HCT116 (cell line): ENCODE data around the gene C16orf95. TPM values are rescaled to one million over a fixed set of nuclear protein-coding genes. Genes with fewer than 3 reads are reported as not detected.

ENCODE experiments used
- ATAC-seq: fragments of 200-7000 bp; cut with Tn5 transposase; 2 replicates; pipeline ENCODE4 v1.9.1; 2020; ENCODE audit warnings: mild to moderate bottlenecking, moderate library complexity
- BruUV-seq: library from RNA; stranded (reverse); fragments of 400-500 nt; replicated peaks from 2 replicates; lab custom pipeline; 2021; lab: Mats Ljungman, UMichigan
- CTCF ChIA-PET: fragments of 300-600 bp; sonication (Branson Sonifier 250); formaldehyde crosslinking; loops from one replicate; lab custom pipeline; 2021; ENCODE audit warnings: antibody characterized with exemption; lab: Charles Lee
- POLR2A ChIA-PET: fragments of 300-600, 350-600 bp; sonication (Branson Sonifier 250); formaldehyde crosslinking; loops from one replicate; lab custom pipeline; 2021; ENCODE audit warnings: antibody characterized with exemption; lab: Charles Lee
- RAD21 ChIA-PET, 2 experiments: fragments of 300-600 bp; sonication (Branson Sonifier 250); formaldehyde crosslinking; loops; one replicate each; lab custom pipeline; 2023; ENCODE audit warnings: low total read pairs in 2 of 2; ENCODE audit not compliant: uncharacterized antibody in 2 of 2, unreplicated experiment in 2 of 2, low non-redundant PET in 1 of 2; lab: Charles Lee
- DNase-seq: peaks from one replicate; pipeline ENCODE4 v3.0.0-alpha.2; 2010; ENCODE audit warnings: low read depth, low spot score
- H2AFZ ChIP-seq: fragments of 200-600 bp; shearing (Covaris generic), sonication (generic); 2 replicates; pipeline ENCODE4 v1.6.1; 2017; ENCODE audit warnings: low read depth, mixed run types, mixed read lengths, antibody characterized with exemption, low read length; ENCODE audit not compliant: poor library complexity, severe bottlenecking
- H3K27ac ChIP-seq: 2 replicates; pipeline ENCODE4 v1.5.1; 2012; ENCODE audit warnings: low read depth, low read length
- H3K27me3 ChIP-seq: fragments of 200-600 bp; sonication (generic); 2 replicates; pipeline ENCODE4 v1.6.1; 2016; ENCODE audit warnings: mixed run types, low read length, mixed read lengths; ENCODE audit not compliant: insufficient read depth
- H3K36me3 ChIP-seq, 2 experiments: fragments of 200-500 bp in 1 of 2; fragments of 200-600 bp in 1 of 2; sonication (Bioruptor generic) in 1 of 2; sonication (generic) in 1 of 2; 2 replicates each; pipeline versions ENCODE4 v1.5.1 to v1.6.1; 2014 to 2016; ENCODE audit warnings: low read length in 2 of 2, inconsistent platforms in 1 of 2, mixed read lengths in 1 of 2, mixed run types in 1 of 2; ENCODE audit not compliant: insufficient read depth in 2 of 2, control insufficient read depth in 1 of 2
- H3K4me1 ChIP-seq, 2 experiments: fragments of 200-600 bp in 1 of 2; sonication (generic) in 1 of 2; 2 replicates each; pipeline versions ENCODE4 v1.5.1 to v1.6.1; 2012 to 2017; ENCODE audit warnings: low read length in 2 of 2, inconsistent platforms in 1 of 2, mild to moderate bottlenecking in 1 of 2, mixed read lengths in 1 of 2, mixed run types in 1 of 2, moderate library complexity in 1 of 2; ENCODE audit not compliant: insufficient read depth in 2 of 2, control insufficient read depth in 1 of 2
- H3K4me2 ChIP-seq: fragments of 200-600 bp; sonication (generic); 2 replicates; pipeline ENCODE4 v1.6.1; 2017; ENCODE audit warnings: mixed run types, low read length, mixed read lengths
- H3K4me3 ChIP-seq, 2 experiments: fragments of 200-600 bp in 1 of 2; sonication (generic) in 1 of 2; replicated peaks in 1 of 2; 2 replicates each; pipeline ENCODE4 v1.5.1; 2011 to 2016; ENCODE audit warnings: low read length in 2 of 2, control low read depth in 1 of 2, low read depth in 1 of 2, mild to moderate bottlenecking in 1 of 2, mixed read lengths in 1 of 2, mixed run types in 1 of 2
- H3K79me2 ChIP-seq: fragments of 200-600 bp; sonication (generic); 2 replicates; pipeline ENCODE4 v1.6.1; 2017; ENCODE audit warnings: mild to moderate bottlenecking, mixed run types, low read length, moderate library complexity, mixed read lengths; ENCODE audit not compliant: insufficient read depth
- H3K9ac ChIP-seq: fragments of 200-600 bp; sonication (generic); 2 replicates; pipeline ENCODE4 v1.6.1; 2016; ENCODE audit warnings: low read length, mixed read lengths
- H3K9me2 ChIP-seq: fragments of 200-600 bp; sonication (generic), shearing (Covaris generic); 2 replicates; pipeline ENCODE4 v1.6.1; 2017; ENCODE audit warnings: mixed run types, mild to moderate bottlenecking, moderate library complexity; ENCODE audit not compliant: insufficient read depth
- H3K9me3 ChIP-seq, 2 experiments: fragments of 200-500 bp in 1 of 2; fragments of 200-600 bp in 1 of 2; sonication (Bioruptor generic) in 1 of 2; sonication (generic) in 1 of 2; 2 replicates each; pipeline ENCODE4 v1.6.1; 2014 to 2017; ENCODE audit warnings: low read length in 2 of 2, mixed read lengths in 2 of 2, inconsistent platforms in 1 of 2, low read depth in 1 of 2, mild to moderate bottlenecking in 1 of 2, mixed run types in 1 of 2, moderate library complexity in 1 of 2; ENCODE audit not compliant: control insufficient read depth in 1 of 2, insufficient read depth in 1 of 2
- H4K20me1 ChIP-seq: fragments of 200-600 bp; sonication (generic), shearing (Covaris generic); 2 replicates; pipeline ENCODE4 v1.6.1; 2017; ENCODE audit warnings: mixed run types, mild to moderate bottlenecking, moderate library complexity; ENCODE audit not compliant: insufficient read depth
- EGR1 ChIP-seq: IDR thresholded peaks from 2 replicates; pipeline ENCODE4 v1.6.1; 2012; ENCODE audit warnings: low read depth
- ELF1 ChIP-seq: IDR thresholded peaks from 2 replicates; pipeline ENCODE4 v1.6.1; 2012; ENCODE audit warnings: low read depth, borderline replicate concordance
- EZH2phosphoT487 ChIP-seq: fragments of 200-600 bp; IDR thresholded peaks from 2 replicates; pipeline ENCODE4 v1.6.1; 2018; ENCODE audit warnings: antibody characterized with exemption, borderline replicate concordance
- JUND ChIP-seq: IDR thresholded peaks from 2 replicates; pipeline ENCODE4 v1.6.1; 2012
- POLR2AphosphoS5 ChIP-seq: IDR thresholded peaks from 2 replicates; pipeline ENCODE4 v1.6.1; 2011; ENCODE audit warnings: mild to moderate bottlenecking, low read depth, low read length, moderate library complexity
- SIN3A ChIP-seq: IDR thresholded peaks from 2 replicates; pipeline ENCODE4 v1.6.1; 2012; ENCODE audit warnings: low read depth
- SP1 ChIP-seq: IDR thresholded peaks from 2 replicates; pipeline ENCODE4 v1.6.1; 2012; ENCODE audit warnings: low read depth
- SRF ChIP-seq: IDR thresholded peaks from 2 replicates; pipeline ENCODE4 v1.6.1; 2012; ENCODE audit warnings: low read depth
- TCF7L2 ChIP-seq: IDR thresholded peaks from 2 replicates; pipeline ENCODE4 v1.7.0; 2011; ENCODE audit warnings: borderline replicate concordance, inconsistent platforms; ENCODE audit not compliant: insufficient read depth, insufficient read length; ENCODE audit errors: extremely low read depth
- YY1 ChIP-seq: IDR thresholded peaks from 2 replicates; pipeline ENCODE4 v1.6.1; 2011; ENCODE audit warnings: low read length, low read depth, moderate library complexity, mild to moderate bottlenecking; ENCODE audit not compliant: insufficient replicate concordance; ENCODE audit errors: extremely low read depth
- ZBTB33 ChIP-seq: IDR thresholded peaks from 2 replicates; pipeline ENCODE4 v1.6.1; 2011; ENCODE audit warnings: mild to moderate bottlenecking, low read length, moderate library complexity; ENCODE audit not compliant: insufficient replicate concordance; ENCODE audit errors: extremely low read depth
- ZNF274 ChIP-seq: fragments of 200-500 bp; sonication (Bioruptor generic); IDR thresholded peaks from 2 replicates; pipeline ENCODE4 v1.6.1; 2014; ENCODE audit warnings: mild to moderate bottlenecking, low read depth, low read length, inconsistent platforms
- intact Hi-C: fragments of 100-400 bp; cut with micrococcal nuclease; formaldehyde crosslinking; loops from 2 replicates; pipeline ENCODE4 v1.10.0; 2022
- total RNA-seq: library from RNA; stranded (reverse); gene quantifications from one replicate; pipeline ENCODE4 v1.2.1, GENCODE V29; 2021; ENCODE audit not compliant: unreplicated experiment
- TF ChIP-seq, protein P1 (sequence below): IDR thresholded peaks from 2 replicates; pipeline ENCODE4 v1.6.1; 2012
- TF ChIP-seq, protein P2 (sequence below): IDR thresholded peaks from 2 replicates; pipeline ENCODE4 v1.6.1; 2012
- TF ChIP-seq, protein P3 (sequence below), 3 experiments: fragments of 200-600 bp in 1 of 3; sonication (generic) in 1 of 3; IDR thresholded peaks in 2 of 3; conservative IDR thresholded peaks in 1 of 3; 2 replicates each; pipeline ENCODE4 v1.5.1; 2012 to 2017; ENCODE audit warnings: low read depth in 2 of 3, low read length in 2 of 3, antibody characterized with exemption in 1 of 3, borderline replicate concordance in 1 of 3, control low read depth in 1 of 3, mild to moderate bottlenecking in 1 of 3, mixed read lengths in 1 of 3, mixed run types in 1 of 3, moderate library complexity in 1 of 3; ENCODE audit not compliant: insufficient read depth in 1 of 3

The C16orf95 gene
- total RNA-seq, 1 experiment from 2014 or later: 12.2 TPM

GRCh38 chr16:87358696-87359095 is 41.5 kb upstream of the C16orf95 start:
- H3K4me3 ChIP-seq: no peak overlapping the region
- ChIA-PET CTCF (interaction anchor here (0.6 kb wide), 1 partner anchor 782 kb away, joined by 3 read pairs; no protein-coding TSS in a partner anchor), RAD21 (no interaction called here), POLR2A (no interaction called here)
- no peaks in the 10 kb centered on the region for H3K27me3 ChIP-seq
- no peak overlapping the region for H3K27ac ChIP-seq
- no peaks in the 10 kb centered on the region for H3K9me3 ChIP-seq
- no TSS peak for BruUV-seq
- DNase-seq (no peak), ATAC-seq (no peak)
- no peak overlapping the region for H3K9ac ChIP-seq
- H4K20me1 ChIP-seq: no peaks in the 10 kb centered on the region
- no peak overlapping the region for H2AFZ ChIP-seq
- intact Hi-C loops: no loop called here
- H3K36me3 ChIP-seq: peaks cover 17 to 44% of the 10 kb centered on the region in 2 experiments; a peak in 3 of 4 replicates
- no peak for TF ChIP-seq JUND
- no peak for TF ChIP-seq EZH2phosphoT487
- no peak for TF ChIP-seq POLR2AphosphoS5
- TF ChIP-seq SP1: no peak
- no peak for TF ChIP-seq SIN3A
- H3K79me2 ChIP-seq: peaks cover 35% of the 10 kb centered on the region
- H3K4me2 ChIP-seq: no peak overlapping the region
- no peaks in the 10 kb centered on the region for H3K9me2 ChIP-seq
- no peaks in the 10 kb centered on the region for H3K4me1 ChIP-seq

DNA sequence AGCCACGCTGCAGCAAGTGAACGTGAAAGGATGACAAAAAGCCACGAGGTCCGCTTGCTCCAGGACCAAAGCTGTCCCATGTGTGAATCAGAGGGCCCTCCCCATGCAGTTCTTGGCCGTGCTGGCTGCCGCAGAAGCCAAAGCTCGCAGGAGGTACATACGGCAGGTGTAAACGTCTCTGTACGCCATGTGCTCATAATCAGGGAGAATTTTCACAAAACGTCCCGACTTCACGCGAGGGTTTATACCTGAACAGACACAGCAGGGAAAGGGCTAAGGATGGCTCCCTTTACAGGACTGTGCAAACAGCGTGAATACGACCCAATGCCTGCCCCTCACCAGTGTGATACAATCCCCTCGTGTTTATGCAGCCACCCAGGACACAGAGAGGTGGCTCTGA is 41.1 kb upstream of the C16orf95 start:
- H3K36me3 ChIP-seq: peaks cover 14 to 44% of the 10 kb centered on the region in 2 experiments; a peak in 3 of 4 replicates
- no peak overlapping the region for H3K27ac ChIP-seq
- DNase-seq: no peak
- H3K4me3 ChIP-seq: no peak overlapping the region
- no peaks in the 10 kb centered on the region for H4K20me1 ChIP-seq
- POLR2A ChIA-PET: no interaction called here
- H3K9ac ChIP-seq: no peak overlapping the region
- no peaks in the 10 kb centered on the region for H3K9me3 ChIP-seq
- no peak overlapping the region for H2AFZ ChIP-seq
- no peak overlapping the region for H3K4me2 ChIP-seq
- ATAC-seq: no peak
- intact Hi-C loops: no loop called here
- RAD21 ChIA-PET: no interaction called here
- CTCF ChIA-PET: interaction anchor here (0.6 kb wide), 1 partner anchor 782 kb away, joined by 3 read pairs; no protein-coding TSS in a partner anchor
- no peaks in the 10 kb centered on the region for H3K9me2 ChIP-seq
- H3K27me3 ChIP-seq: no peaks in the 10 kb centered on the region
- no peaks in the 10 kb centered on the region for H3K4me1 ChIP-seq
- no TSS peak for BruUV-seq
- peaks cover 30% of the 10 kb centered on the region for H3K79me2 ChIP-seq
- TF ChIP-seq JUND (no peak), ELF1 (no peak), ZBTB33 (no peak), SP1 (no peak), YY1 (no peak), TCF7L2 (no peak), SRF (no peak), EGR1 (no peak), ZNF274 (no peak)
- TF ChIP-seq, protein P1, sequence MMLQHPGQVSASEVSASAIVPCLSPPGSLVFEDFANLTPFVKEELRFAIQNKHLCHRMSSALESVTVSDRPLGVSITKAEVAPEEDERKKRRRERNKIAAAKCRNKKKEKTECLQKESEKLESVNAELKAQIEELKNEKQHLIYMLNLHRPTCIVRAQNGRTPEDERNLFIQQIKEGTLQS: no peak
- TF ChIP-seq, protein P2, sequence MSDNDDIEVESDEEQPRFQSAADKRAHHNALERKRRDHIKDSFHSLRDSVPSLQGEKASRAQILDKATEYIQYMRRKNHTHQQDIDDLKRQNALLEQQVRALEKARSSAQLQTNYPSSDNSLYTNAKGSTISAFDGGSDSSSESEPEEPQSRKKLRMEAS: no peak
- TF ChIP-seq, protein P3, sequence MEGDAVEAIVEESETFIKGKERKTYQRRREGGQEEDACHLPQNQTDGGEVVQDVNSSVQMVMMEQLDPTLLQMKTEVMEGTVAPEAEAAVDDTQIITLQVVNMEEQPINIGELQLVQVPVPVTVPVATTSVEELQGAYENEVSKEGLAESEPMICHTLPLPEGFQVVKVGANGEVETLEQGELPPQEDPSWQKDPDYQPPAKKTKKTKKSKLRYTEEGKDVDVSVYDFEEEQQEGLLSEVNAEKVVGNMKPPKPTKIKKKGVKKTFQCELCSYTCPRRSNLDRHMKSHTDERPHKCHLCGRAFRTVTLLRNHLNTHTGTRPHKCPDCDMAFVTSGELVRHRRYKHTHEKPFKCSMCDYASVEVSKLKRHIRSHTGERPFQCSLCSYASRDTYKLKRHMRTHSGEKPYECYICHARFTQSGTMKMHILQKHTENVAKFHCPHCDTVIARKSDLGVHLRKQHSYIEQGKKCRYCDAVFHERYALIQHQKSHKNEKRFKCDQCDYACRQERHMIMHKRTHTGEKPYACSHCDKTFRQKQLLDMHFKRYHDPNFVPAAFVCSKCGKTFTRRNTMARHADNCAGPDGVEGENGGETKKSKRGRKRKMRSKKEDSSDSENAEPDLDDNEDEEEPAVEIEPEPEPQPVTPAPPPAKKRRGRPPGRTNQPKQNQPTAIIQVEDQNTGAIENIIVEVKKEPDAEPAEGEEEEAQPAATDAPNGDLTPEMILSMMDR (IDR thresholded peaks at IDR 0.05 in 2 of 3, conservative IDR thresholded peaks at IDR 0.05 in 1 of 3; ENCODE audit: borderline replicate concordance in 1 of 3, insufficient read depth in 1 of 3, low read depth in 2 of 3, low read length in 2 of 3): no peak
